Measurements from ENCODE around the gene C8B. TPM values are rescaled to one million over a fixed set of nuclear protein-coding genes. Genes with fewer than 3 reads are reported as not detected.

C8B gene
- total RNA-seq, 2 donors from 2014 or later: not detected

DNA sequence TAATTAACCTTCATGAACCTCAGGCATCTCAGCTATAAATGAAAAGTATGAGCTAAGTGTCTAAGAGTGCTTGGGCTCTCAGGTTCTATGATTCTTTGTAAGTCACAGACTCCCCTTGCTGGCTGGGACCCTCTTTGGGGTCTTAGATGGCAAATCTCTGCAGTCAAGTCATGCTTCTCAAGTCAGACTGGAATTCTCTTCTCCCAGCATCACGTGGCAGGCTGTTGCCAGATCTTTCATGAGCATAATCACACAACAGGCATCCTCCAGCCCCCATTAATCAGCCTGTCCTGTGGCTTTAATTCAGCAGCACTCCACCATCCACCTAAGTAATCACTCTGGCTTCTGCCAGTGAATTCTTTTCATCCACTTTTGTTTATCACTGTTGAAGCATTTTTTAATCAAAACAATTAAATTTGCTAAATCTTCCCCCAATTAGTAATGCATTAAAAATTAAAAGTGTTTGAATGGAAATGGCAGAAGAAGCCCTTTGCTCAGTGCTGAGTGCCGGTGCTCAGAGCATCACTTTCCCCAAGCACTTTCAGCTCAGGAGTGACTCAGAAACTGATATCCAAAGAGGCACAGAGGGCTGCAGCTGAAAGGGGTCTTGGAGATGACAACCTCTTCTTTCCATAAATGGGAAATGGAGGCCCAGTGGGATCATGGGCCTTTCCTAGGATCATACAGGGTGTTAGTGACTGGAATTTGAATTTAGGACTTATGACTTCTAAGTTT, 61.0 kb downstream of the C8B start:
- Histone ChIP-seq H3K36me3 (no peaks in the 10 kb centered on the region), H3K27ac (no peak overlapping the region), H3K4me3 (no peak overlapping the region), H3K27me3 (no peaks in the 10 kb centered on the region), H3K4me1 (no peaks in the 10 kb centered on the region), H3K9me3 (no peaks in the 10 kb centered on the region)
- TF ChIP-seq, protein P1, sequence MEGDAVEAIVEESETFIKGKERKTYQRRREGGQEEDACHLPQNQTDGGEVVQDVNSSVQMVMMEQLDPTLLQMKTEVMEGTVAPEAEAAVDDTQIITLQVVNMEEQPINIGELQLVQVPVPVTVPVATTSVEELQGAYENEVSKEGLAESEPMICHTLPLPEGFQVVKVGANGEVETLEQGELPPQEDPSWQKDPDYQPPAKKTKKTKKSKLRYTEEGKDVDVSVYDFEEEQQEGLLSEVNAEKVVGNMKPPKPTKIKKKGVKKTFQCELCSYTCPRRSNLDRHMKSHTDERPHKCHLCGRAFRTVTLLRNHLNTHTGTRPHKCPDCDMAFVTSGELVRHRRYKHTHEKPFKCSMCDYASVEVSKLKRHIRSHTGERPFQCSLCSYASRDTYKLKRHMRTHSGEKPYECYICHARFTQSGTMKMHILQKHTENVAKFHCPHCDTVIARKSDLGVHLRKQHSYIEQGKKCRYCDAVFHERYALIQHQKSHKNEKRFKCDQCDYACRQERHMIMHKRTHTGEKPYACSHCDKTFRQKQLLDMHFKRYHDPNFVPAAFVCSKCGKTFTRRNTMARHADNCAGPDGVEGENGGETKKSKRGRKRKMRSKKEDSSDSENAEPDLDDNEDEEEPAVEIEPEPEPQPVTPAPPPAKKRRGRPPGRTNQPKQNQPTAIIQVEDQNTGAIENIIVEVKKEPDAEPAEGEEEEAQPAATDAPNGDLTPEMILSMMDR (IDR thresholded peaks at IDR 0.05): no peak
- no peak for DNase-seq (ENCODE audit: low spot score)

DNA sequence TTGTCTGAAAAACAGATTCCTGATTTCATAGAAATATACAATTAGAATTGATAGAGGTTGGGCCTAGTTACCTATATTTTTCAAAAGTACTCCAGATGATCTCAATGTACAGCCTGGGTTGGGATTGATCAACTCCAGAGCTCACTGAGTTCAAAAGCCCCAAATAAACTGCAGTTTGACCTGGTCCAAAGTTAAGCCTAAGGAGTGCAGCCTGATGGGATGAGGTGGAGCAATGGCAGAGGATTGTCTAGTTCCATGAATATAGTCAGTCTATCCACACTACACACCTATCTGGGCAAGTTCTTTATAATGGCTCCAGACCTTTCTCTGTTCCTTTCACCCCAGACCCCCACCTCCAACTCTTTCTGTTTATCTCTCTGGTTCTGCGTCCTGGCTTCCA, 62.0 kb downstream of the C8B start:
- TF ChIP-seq, protein P1 (IDR thresholded peaks at IDR 0.05): no peak
- H3K27ac ChIP-seq: no peak overlapping the region
- no peaks in the 10 kb centered on the region for H3K36me3 ChIP-seq
- no peak overlapping the region for H3K4me3 ChIP-seq
- no peaks in the 10 kb centered on the region for H3K4me1 ChIP-seq
- DNase-seq (ENCODE audit: low spot score): no peak
- no peaks in the 10 kb centered on the region for H3K9me3 ChIP-seq
- no peaks in the 10 kb centered on the region for H3K27me3 ChIP-seq

DNA sequence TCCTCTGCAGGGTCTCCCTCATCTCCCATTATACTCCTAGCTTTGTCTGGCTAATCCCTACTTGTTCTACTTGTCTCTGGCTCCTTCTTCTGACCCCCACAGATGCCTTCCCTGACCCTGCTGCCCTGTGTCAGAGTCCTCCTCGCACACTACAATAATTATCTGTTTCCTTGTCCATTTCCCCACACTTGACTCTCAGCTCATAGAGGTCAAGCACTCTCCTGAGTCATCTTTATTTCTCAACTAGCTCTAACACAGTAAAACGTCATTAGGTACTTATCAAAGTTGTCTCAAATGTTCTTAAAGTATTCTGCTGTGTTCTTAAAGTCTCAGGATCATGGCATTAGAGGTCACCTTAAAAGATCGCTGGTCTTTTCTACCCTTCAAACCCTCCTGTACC, 64.1 kb downstream of the C8B start:
- TF ChIP-seq, protein P1 (IDR thresholded peaks at IDR 0.05): no peak
- no peak for DNase-seq (ENCODE audit: low spot score)

DNA sequence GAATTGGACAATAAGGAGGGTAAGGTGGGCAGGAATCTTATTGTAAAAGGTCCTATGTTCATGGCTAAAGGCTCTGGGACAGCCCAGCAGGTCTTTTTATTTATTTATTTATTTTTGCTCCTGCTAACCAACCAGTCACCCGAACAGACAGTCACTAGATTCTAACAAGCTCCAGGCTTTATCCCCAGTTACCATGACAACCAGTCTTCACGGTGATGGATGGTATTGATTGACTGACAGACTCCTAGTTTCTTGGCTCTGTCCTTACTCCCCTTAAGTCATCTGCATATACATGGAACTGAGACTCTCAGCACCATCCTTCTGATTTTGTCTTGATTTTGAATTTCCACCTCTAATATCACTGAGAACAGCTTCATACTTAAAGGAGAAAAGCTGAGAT, 66.9 kb downstream of the C8B start:
- H3K27me3 ChIP-seq: no peaks in the 10 kb centered on the region

More for the DNA sequence above, 64.1 kb downstream of the C8B start:
- Histone ChIP-seq H3K27me3 (no peaks in the 10 kb centered on the region), H3K27ac (no peak overlapping the region), H3K36me3 (no peaks in the 10 kb centered on the region), H3K4me3 (no peak overlapping the region), H3K4me1 (peaks cover 0 to 8% of the 10 kb centered on the region in 2 donors), H3K9me3 (no peaks in the 10 kb centered on the region)

DNA sequence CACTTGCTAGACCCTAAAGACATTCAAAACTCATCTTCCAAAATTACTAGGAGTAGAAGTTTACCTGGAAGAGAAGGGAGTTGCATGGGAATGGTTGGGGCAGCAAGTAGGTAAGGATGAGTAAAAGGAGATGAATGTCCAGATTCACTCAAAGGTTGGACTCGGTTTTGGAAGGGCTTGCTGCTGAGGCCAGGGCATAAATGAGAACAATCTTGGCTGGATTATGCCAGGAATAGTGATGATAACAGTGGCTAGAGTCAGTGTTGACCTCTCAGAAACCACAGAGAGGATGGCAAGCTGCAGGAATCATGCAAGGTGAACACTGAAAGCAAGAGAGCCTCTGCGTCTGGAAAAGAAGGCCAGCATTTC, 67.8 kb downstream of the C8B start:
- H3K9me3 ChIP-seq: no peaks in the 10 kb centered on the region
- peaks cover 0 to 8% of the 10 kb centered on the region in 2 donors for H3K4me1 ChIP-seq
- no peaks in the 10 kb centered on the region for H3K27me3 ChIP-seq
- H3K4me3 ChIP-seq: no peak overlapping the region
- no peak overlapping the region for H3K27ac ChIP-seq
- DNase-seq (ENCODE audit: low spot score): no peak
- no peaks in the 10 kb centered on the region for H3K36me3 ChIP-seq
- TF ChIP-seq, protein P1 (IDR thresholded peaks at IDR 0.05): no peak

More for the DNA sequence above, 66.9 kb downstream of the C8B start:
- no peak for DNase-seq (ENCODE audit: low spot score)
- Histone ChIP-seq H3K4me1 (peaks cover 0 to 8% of the 10 kb centered on the region in 2 donors), H3K4me3 (no peak overlapping the region), H3K36me3 (no peaks in the 10 kb centered on the region), H3K27ac (no peak overlapping the region), H3K9me3 (no peaks in the 10 kb centered on the region)
- TF ChIP-seq, protein P1 (IDR thresholded peaks at IDR 0.05): no peak
